Karpas-422 (cell line): ENCODE measurements around the gene SLC39A11. TPM values are rescaled to one million over a fixed set of nuclear protein-coding genes. Genes with fewer than 3 reads are reported as not detected.

Source experiments
- DNase-seq: peaks from one replicate; pipeline ENCODE4 v3.0.0-alpha.2; 2015
- H2AFZ ChIP-seq: fragments of 200-600 bp; sonication (generic); 2 replicates; pipeline ENCODE4 v1.6.1; 2014; ENCODE audit warnings: antibody characterized with exemption, low read length, mixed read lengths
- H3K27ac ChIP-seq: fragments of 200-600 bp; sonication (generic); 2 replicates; pipeline ENCODE4 v1.5.1; 2014; ENCODE audit warnings: mild to moderate bottlenecking, low read length, moderate library complexity
- H3K27me3 ChIP-seq: fragments of 200-600 bp; sonication (generic); 2 replicates; pipeline ENCODE4 v1.6.1; 2014; ENCODE audit warnings: low read length, mixed read lengths
- H3K36me3 ChIP-seq: fragments of 200-600 bp; sonication (generic); 2 replicates; pipeline ENCODE4 v1.6.1; 2014; ENCODE audit warnings: low read length, mixed read lengths; ENCODE audit not compliant: insufficient read depth
- H3K4me1 ChIP-seq: fragments of 200-600 bp; sonication (generic); 2 replicates; pipeline ENCODE4 v1.6.1; 2014; ENCODE audit warnings: mild to moderate bottlenecking, low read length, mixed read lengths
- H3K4me2 ChIP-seq: fragments of 200-600 bp; sonication (generic); 2 replicates; pipeline ENCODE4 v1.6.1; 2014; ENCODE audit warnings: low read length, low read depth, mild to moderate bottlenecking; ENCODE audit not compliant: poor library complexity, severe bottlenecking
- H3K4me3 ChIP-seq: fragments of 200-600 bp; sonication (generic); 2 replicates; pipeline ENCODE4 v1.5.1; 2014; ENCODE audit warnings: mild to moderate bottlenecking, antibody characterized with exemption, low read length, mixed read lengths
- H3K79me2 ChIP-seq: fragments of 200-600 bp; sonication (generic); 2 replicates; pipeline ENCODE4 v1.6.1; 2014; ENCODE audit warnings: mild to moderate bottlenecking, low read length, mixed read lengths
- H3K9ac ChIP-seq: fragments of 200-600 bp; sonication (generic); 2 replicates; pipeline ENCODE4 v1.6.0; 2014; ENCODE audit warnings: low read length
- H3K9me2 ChIP-seq: fragments of 200-600 bp; sonication (generic), shearing (Covaris generic); replicated peaks from 2 replicates; pipeline ENCODE4 v1.6.0; 2014; ENCODE audit warnings: mild to moderate bottlenecking, low read length, moderate library complexity; ENCODE audit not compliant: insufficient read depth
- H3K9me3 ChIP-seq: fragments of 300-700, 200-600 bp; sonication (generic); 2 replicates; pipeline ENCODE4 v1.6.1; 2014; ENCODE audit warnings: low read length, mixed read lengths
- H4K20me1 ChIP-seq: fragments of 200-600 bp; sonication (generic); 2 replicates; pipeline ENCODE4 v1.6.1; 2014; ENCODE audit warnings: mild to moderate bottlenecking, antibody characterized with exemption, low read length, low read depth; ENCODE audit not compliant: insufficient read depth
- total RNA-seq: library from RNA; depleted of rRNA; stranded (reverse); fragments of >200 nt; shearing (Covaris generic); gene quantifications from 2 replicates; pipeline ENCODE4 v1.2.3, GENCODE V29; 2014; ENCODE audit warnings: low replicate concordance

SLC39A11 gene
- total RNA-seq, 1 experiment from 2014 or later, result 49.6 TPM

DNA sequence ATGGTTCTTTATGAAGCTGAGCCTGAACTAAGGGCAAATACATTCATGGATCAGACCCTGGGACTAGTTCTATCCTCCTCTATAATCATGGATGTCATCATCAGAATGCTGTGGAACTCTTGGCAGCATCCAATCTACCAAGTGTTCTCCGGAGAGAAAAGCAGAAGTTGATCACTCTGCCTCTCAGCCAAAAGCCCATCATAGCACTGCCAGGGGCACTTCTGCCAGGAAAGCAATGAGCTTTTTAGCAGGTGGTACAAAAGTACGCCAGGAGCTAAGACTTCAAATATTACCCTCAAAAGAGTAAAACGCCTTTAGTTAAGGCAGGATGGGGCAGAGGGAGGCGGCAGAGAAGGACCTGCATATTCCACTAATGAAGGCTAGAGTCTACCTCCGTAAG, 279.0 kb downstream of the SLC39A11 start:
- no peaks in the 10 kb centered on the region for H3K27me3 ChIP-seq
- H3K4me3 ChIP-seq, result no peak overlapping the region
- H2AFZ ChIP-seq, result no peak overlapping the region
- H3K4me1 ChIP-seq, result no peaks in the 10 kb centered on the region
- no peak overlapping the region for H3K4me2 ChIP-seq
- no peaks in the 10 kb centered on the region for H4K20me1 ChIP-seq
- H3K36me3 ChIP-seq, result peaks cover 37% of the 10 kb centered on the region
- H3K9ac ChIP-seq, result no peak overlapping the region
- H3K27ac ChIP-seq, result no peak overlapping the region
- H3K79me2 ChIP-seq, result peaks cover 2% of the 10 kb centered on the region; the same call in 1 of the 2 replicates
- H3K9me3 ChIP-seq, result peaks cover 4% of the 10 kb centered on the region; the same call in 1 of the 2 replicates
- no peaks in the 10 kb centered on the region for H3K9me2 ChIP-seq
- no peak for DNase-seq

DNA sequence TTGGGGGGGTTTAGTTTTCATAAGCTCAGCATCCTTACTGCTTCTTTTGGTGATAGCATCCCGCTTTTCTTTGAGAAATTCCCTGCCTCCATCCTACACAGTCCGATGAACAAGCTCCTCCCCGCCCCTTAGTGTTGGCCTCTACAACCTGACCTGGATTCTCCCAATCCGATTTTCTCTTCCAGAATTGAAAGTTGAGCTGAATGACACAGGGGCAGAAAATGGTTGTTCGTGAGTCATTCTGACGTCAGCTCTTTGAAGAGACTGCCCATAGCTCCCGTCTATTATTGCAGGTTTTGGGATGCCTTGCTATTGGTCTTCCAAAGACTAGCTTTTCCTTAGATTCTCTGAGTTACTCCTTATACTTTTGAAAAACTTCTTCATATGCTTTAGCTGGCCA, 279.7 kb downstream of the SLC39A11 start:
- Histone ChIP-seq H3K4me1 (no peaks in the 10 kb centered on the region), H3K9me2 (no peaks in the 10 kb centered on the region), H4K20me1 (no peaks in the 10 kb centered on the region), H3K27me3 (no peaks in the 10 kb centered on the region), H2AFZ (no peak overlapping the region), H3K4me3 (no peak overlapping the region), H3K9me3 (peaks cover 4% of the 10 kb centered on the region; the same call in 1 of the 2 replicates), H3K4me2 (no peak overlapping the region), H3K36me3 (peaks cover 31% of the 10 kb centered on the region), H3K79me2 (peaks cover 2% of the 10 kb centered on the region; the same call in 1 of the 2 replicates), H3K9ac (no peak overlapping the region), H3K27ac (no peak overlapping the region)
- DNase-seq, result no peak

DNA sequence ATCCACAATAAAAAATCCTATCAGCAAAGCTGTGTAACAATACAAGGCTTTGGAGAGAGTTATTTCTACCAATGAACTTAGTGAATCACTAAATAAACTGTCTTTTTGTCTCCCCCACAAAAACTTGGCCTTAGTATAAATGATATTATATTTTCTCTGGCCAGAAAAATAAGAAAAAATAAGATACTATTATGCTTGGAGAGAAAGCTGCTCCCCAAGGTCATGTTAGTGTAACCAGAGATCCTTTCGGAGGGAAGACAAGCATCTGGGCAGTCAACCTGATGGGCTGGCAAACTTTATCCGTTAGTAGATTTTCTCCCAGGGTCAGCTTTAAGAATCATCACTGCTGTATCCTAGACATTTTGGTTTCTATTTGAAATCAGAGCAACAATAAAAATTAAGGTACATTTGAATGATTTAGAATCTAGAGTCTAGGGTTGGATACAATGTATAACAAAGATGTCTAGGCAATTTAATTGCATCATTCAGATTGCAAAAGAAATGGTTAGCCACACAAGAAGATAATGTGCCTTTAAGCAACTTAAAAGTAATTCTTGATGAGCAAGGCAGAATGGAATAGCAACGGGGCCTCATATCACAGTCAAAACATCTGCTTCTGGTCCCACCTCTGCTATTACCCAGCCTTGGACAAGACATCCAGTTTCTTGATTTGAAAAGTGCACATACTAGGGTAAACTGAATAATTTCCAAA, 280.4 kb downstream of the SLC39A11 start:
- no peak for DNase-seq

DNA sequence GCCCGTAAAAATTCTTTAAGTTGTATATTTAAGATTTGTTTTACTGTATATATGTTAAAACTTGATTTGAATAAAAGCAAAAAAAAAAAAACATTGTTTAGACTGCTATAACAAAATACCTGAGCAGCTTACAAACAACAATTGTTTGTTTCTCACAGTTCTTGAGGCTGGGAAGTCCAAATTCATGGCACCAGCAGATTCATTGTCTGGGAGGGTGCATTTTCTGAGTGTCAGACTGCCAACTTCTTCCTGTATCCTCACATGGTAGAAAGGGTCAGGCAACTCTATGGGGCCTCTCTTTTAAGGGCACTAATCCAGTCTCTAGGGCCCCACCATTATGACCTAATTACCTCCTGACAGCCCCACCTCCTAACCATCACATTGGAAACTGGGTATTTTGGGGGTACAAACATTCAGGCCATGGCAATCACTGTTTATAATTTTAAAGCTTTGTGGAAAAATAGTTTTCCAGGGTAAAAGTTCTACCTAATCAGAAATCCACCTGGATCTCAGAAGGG, 281.4 kb downstream of the SLC39A11 start:
- peaks cover 2% of the 10 kb centered on the region; the same call in 1 of the 2 replicates for H3K79me2 ChIP-seq

More for the DNA sequence above, 280.4 kb downstream of the SLC39A11 start:
- H4K20me1 ChIP-seq, result no peaks in the 10 kb centered on the region
- no peaks in the 10 kb centered on the region for H3K9me2 ChIP-seq
- H3K4me1 ChIP-seq, result no peaks in the 10 kb centered on the region
- H3K36me3 ChIP-seq, result peaks cover 30% of the 10 kb centered on the region
- H3K9ac ChIP-seq, result no peak overlapping the region
- H3K9me3 ChIP-seq, result peaks cover 4% of the 10 kb centered on the region; the same call in 1 of the 2 replicates
- H2AFZ ChIP-seq, result no peak overlapping the region
- H3K4me3 ChIP-seq, result no peak overlapping the region
- H3K79me2 ChIP-seq, result peaks cover 2% of the 10 kb centered on the region; the same call in 1 of the 2 replicates
- H3K27ac ChIP-seq, result no peak overlapping the region
- no peak overlapping the region for H3K4me2 ChIP-seq
- H3K27me3 ChIP-seq, result no peaks in the 10 kb centered on the region

DNA sequence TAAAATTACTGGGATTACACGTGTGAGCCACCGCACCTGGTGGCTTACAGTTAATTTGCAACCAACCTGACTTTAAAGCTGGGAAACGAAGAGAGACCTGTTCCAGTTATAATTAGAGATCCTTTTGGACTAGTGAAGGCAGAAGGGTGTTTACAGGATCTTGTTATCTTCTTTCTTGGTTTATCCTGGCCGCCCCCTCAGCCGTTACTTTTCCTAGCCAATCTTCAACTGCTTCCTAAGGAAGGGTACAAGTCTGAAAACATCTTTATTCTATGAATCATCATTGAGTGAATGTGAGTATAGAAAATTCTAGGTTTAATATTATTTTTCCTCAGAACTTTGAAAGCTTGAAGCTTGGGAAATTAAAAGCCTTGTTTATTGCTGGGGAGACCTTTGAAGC, 286.5 kb downstream of the SLC39A11 start:
- H3K27ac ChIP-seq, result no peak overlapping the region
- no peaks in the 10 kb centered on the region for H3K4me1 ChIP-seq
- no peak overlapping the region for H3K4me2 ChIP-seq
- H3K79me2 ChIP-seq, result peaks cover 2% of the 10 kb centered on the region; the same call in 1 of the 2 replicates
- peaks cover 6% of the 10 kb centered on the region; the same call in 1 of the 2 replicates for H3K36me3 ChIP-seq
- no peaks in the 10 kb centered on the region for H3K9me2 ChIP-seq
- H3K4me3 ChIP-seq, result no peak overlapping the region
- no peaks in the 10 kb centered on the region for H3K27me3 ChIP-seq
- H3K9me3 ChIP-seq, result no peaks in the 10 kb centered on the region; the same call in 1 of the 2 replicates
- H4K20me1 ChIP-seq, result no peaks in the 10 kb centered on the region
- DNase-seq, result no peak
- no peak overlapping the region for H3K9ac ChIP-seq
- no peak overlapping the region for H2AFZ ChIP-seq

More for the DNA sequence above, 281.4 kb downstream of the SLC39A11 start:
- no peaks in the 10 kb centered on the region for H4K20me1 ChIP-seq
- no peaks in the 10 kb centered on the region for H3K27me3 ChIP-seq
- H3K9me3 ChIP-seq, result peaks cover 4% of the 10 kb centered on the region; the same call in 1 of the 2 replicates
- H3K4me1 ChIP-seq, result no peaks in the 10 kb centered on the region
- H3K4me2 ChIP-seq, result no peak overlapping the region
- H3K9me2 ChIP-seq, result no peaks in the 10 kb centered on the region
- peaks cover 27% of the 10 kb centered on the region for H3K36me3 ChIP-seq
- H3K9ac ChIP-seq, result no peak overlapping the region
- no peak overlapping the region for H3K4me3 ChIP-seq
- H2AFZ ChIP-seq, result no peak overlapping the region
- no peak overlapping the region for H3K27ac ChIP-seq
- no peak for DNase-seq

DNA sequence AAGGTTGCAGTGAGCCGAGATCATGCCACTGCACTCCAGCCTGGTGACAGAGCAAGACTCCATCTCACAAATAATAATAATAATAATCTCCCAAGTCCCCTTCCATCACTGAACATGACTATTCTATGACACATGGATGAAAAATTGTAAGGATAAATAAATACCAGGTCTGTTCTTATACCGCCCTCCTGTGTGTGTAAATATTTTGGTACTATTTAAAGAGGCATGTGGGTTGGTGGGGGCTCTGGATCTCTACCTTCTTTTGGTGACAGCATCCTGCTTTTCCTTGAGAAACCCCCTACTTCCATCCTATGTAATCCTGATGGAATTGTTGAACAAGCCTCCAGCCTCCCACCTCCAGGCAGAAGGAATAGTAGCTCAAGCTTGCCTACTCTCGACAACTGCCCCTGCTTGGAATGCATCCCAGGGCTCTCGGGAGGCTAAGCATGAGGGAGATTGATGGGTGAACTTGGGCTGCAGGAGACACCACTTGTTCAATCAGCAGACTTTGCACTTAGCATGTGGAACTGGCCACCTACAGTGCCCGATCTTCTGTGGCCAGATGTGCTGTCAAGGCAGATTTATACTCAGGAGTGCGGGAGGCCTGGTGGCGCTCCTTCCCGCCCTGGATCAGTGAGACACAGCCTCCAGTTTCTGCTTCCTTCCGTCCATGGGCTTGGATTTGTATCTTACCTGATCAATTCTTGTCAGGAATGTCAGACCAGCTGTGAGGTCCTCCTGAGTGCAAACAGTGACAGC, 287.4 kb downstream of the SLC39A11 start:
- Histone ChIP-seq H3K9ac (no peak overlapping the region), H3K9me3 (no peaks in the 10 kb centered on the region), H3K4me3 (no peak overlapping the region), H3K36me3 (peaks cover 6% of the 10 kb centered on the region; the same call in 1 of the 2 replicates), H3K4me1 (no peaks in the 10 kb centered on the region), H3K4me2 (no peak overlapping the region), H3K9me2 (no peaks in the 10 kb centered on the region), H4K20me1 (no peaks in the 10 kb centered on the region), H2AFZ (no peak overlapping the region), H3K27ac (no peak overlapping the region), H3K79me2 (peaks cover 2% of the 10 kb centered on the region; the same call in 1 of the 2 replicates), H3K27me3 (no peaks in the 10 kb centered on the region)
- no peak for DNase-seq

DNA sequence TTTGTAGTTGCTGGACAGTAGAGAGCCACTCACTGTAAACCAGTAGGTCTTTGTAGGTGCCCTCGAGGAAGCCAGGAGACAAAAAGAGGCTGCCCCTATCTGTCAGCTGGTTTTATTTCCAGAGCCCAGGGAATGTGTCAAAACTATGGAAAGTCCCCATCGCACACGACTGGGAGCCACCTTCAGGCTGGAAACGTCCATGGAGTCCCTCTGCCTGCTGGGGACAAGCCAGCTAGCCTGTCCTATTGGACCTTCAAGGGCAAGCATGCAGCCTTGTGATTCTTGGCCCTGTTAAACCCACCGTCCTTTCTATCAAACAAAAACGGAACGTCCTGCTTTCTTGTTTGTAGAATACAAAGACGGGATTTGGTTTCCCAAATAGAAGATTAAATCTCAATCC, 289.8 kb downstream of the SLC39A11 start:
- Histone ChIP-seq H3K9ac (no peak overlapping the region), H4K20me1 (no peaks in the 10 kb centered on the region), H3K4me1 (no peaks in the 10 kb centered on the region), H2AFZ (no peak overlapping the region), H3K27ac (no peak overlapping the region), H3K4me2 (no peak overlapping the region), H3K9me3 (no peaks in the 10 kb centered on the region), H3K4me3 (no peak overlapping the region), H3K9me2 (no peaks in the 10 kb centered on the region), H3K79me2 (no peaks in the 10 kb centered on the region), H3K27me3 (no peaks in the 10 kb centered on the region), H3K36me3 (peaks cover 6% of the 10 kb centered on the region; the same call in 1 of the 2 replicates)
- no peak for DNase-seq

DNA sequence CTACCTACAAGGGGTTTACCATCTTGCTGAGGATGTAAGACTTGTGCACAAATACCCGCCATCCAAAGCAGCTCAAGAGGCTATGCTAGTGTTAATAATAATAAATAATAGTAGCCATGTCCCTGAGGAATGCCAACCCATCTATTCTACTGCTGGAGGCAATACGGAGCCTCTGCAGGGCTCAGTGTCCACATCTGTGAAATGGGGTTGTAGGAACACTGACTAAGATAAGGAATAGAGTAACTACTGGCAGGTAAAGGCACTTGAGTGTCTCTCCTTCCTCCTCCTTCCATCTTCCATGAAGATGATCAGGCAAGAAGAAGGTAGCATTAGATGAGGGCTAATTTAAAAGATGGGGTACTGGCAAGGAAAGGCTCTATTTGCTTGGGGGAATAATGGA, 295.3 kb downstream of the SLC39A11 start:
- no peak overlapping the region for H3K27ac ChIP-seq
- no peaks in the 10 kb centered on the region for H4K20me1 ChIP-seq
- DNase-seq, result no peak
- no peaks in the 10 kb centered on the region for H3K4me1 ChIP-seq
- H3K36me3 ChIP-seq, result peaks cover 18% of the 10 kb centered on the region
- H3K4me2 ChIP-seq, result no peak overlapping the region
- no peaks in the 10 kb centered on the region for H3K9me2 ChIP-seq
- H3K9me3 ChIP-seq, result no peaks in the 10 kb centered on the region; the same call in 1 of the 2 replicates
- no peaks in the 10 kb centered on the region for H3K27me3 ChIP-seq
- no peaks in the 10 kb centered on the region for H3K79me2 ChIP-seq
- H3K9ac ChIP-seq, result no peak overlapping the region
- no peak overlapping the region for H3K4me3 ChIP-seq
- no peak overlapping the region for H2AFZ ChIP-seq
